ENCODE data around the gene ATP6V0A4.

Gene ATP6V0A4

DNA sequence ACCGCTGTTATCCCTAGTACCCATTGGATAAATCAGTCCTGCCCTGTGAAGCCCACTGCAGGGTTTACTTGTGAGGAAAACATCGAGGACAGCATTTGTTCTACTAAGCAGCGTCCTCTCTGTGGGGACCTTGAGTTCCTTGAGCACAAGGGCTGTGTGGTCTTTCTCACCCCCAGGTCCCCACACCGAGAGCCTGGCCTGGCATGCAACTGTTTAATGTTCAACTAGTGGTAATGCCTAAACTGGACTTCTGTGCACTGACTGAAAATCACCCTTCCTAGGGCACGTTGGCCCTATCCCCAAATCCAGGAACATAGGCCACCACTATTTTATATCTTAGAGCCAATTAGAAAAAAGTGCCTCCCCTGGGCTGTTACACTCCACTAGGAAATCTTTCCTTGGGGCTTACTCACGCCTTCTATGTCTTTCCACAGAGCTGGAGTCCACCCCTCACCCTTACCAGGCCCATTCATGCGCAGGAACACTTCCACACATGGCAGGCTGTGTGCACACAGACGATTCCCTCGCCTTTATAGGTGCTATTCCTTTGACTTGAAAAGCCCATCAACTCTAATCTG is 1.9 kb downstream of the ATP6V0A4 start:
- no peak overlapping the region for H3K4me3 ChIP-seq (replicated peaks; ENCODE audit: low read depth, low read length)
- DNase-seq (ENCODE audit: extremely low read depth, low read depth) = no peak
- no peak for TF ChIP-seq CTCF (IDR thresholded peaks at IDR 0.05; ENCODE audit: low read depth, low read length, missing control alignments)

- DNase-seq (ENCODE audit: extremely low read depth, low read depth) = no peak
- H3K4me3 ChIP-seq (replicated peaks; ENCODE audit: low read depth, low read length) = no peak overlapping the region
- TF ChIP-seq CTCF (IDR thresholded peaks at IDR 0.05; ENCODE audit: low read depth, low read length, missing control alignments) = no peak
These were observed 12.2 kb downstream of the ATP6V0A4 start for GRCh38 chr7:138785587-138786437.

- no peak for DNase-seq (ENCODE audit: extremely low read depth, low read depth)
- no peak for TF ChIP-seq CTCF (IDR thresholded peaks at IDR 0.05; ENCODE audit: low read depth, low read length, missing control alignments)
- no peak overlapping the region for H3K4me3 ChIP-seq (replicated peaks; ENCODE audit: low read depth, low read length)
These were observed 13.3 kb downstream of the ATP6V0A4 start for GRCh38 chr7:138784692-138785091.

- no peak overlapping the region for H3K4me3 ChIP-seq (replicated peaks; ENCODE audit: low read depth, low read length)
- no peak for TF ChIP-seq CTCF (IDR thresholded peaks at IDR 0.05; ENCODE audit: low read depth, low read length, missing control alignments)
- no peak for DNase-seq (ENCODE audit: extremely low read depth, low read depth)
These were observed 17.0 kb downstream of the ATP6V0A4 start for GRCh38 chr7:138781004-138781403.

DNA sequence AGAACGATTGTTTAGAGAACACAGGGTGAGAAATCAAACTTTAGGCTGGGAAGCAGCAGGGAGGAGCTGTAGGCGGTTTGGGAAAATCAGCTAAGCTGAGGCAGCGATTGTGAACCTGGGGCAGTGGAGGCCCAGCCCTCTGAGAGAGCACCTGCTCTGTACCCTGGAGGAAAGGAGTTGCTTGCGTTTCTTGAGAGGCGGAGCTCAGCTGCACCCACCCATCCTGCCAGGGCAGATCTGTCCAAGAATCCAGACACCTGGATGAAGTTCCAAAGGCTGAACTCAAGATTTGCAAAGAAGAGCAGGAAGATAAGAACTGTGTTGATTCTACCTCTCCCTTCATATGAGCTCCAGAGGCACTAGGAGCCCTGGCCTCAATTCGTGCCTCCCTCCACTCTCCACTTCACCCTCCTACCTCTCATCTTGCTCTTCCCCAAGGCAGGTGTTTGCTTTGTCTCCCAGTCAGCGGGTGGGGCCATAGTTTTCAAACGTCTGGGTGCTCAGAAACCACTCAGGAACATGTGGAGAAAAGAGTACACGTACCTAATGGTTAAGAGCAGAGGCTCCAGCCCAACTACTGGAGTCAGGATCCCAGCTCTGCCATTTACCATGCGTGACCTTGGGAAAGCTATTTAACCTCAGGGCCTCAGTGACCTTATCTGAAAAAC is 21.7 kb downstream of the ATP6V0A4 start:
- no peak overlapping the region for H3K4me3 ChIP-seq (replicated peaks; ENCODE audit: low read depth, low read length)
- TF ChIP-seq CTCF (IDR thresholded peaks at IDR 0.05; ENCODE audit: low read depth, low read length, missing control alignments) = no peak
- no peak for DNase-seq (ENCODE audit: extremely low read depth, low read depth)

DNA sequence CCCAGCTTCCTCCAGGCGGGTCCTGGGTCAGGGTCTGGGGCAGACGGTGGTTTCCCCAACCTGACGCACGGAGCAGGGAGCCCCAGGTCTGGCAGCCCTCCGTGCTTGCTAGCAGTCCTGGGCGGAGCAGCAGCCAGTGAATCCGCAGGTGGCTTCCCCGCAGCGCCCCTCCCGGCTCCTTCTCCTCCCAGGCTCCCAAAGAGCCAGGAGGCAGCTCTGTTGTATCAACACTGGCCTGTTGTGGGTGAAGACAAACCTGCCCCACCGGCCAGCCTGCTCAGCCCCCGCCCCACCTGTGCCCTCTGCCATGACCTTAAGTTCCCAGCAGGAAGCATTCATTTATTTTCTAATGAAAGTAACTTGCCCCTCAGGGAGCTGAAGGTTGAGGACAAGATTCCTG is 24.2 kb downstream of the ATP6V0A4 start:
- no peak for TF ChIP-seq CTCF (IDR thresholded peaks at IDR 0.05; ENCODE audit: low read depth, low read length, missing control alignments)
- no peak overlapping the region for H3K4me3 ChIP-seq (replicated peaks; ENCODE audit: low read depth, low read length)
- DNase-seq (ENCODE audit: extremely low read depth, low read depth) = no peak
